HEK293 (cell line): ENCODE data around the gene GALNT10.

Experiments used
- TCF7L2 ChIP-seq: IDR thresholded peaks from 2 replicates; pipeline ENCODE4 v1.6.1; 2011; ENCODE audit warnings: low read depth, mild to moderate bottlenecking, inconsistent platforms, low read length, moderate library complexity, borderline replicate concordance
- TRIM28 ChIP-seq: IDR thresholded peaks from 2 replicates; pipeline ENCODE4 v1.6.1; 2011; ENCODE audit warnings: low read length, control low read depth, borderline replicate concordance
- ZBTB1 ChIP-seq: fragments of 450-650 bp; formaldehyde crosslinking; IDR thresholded peaks from 2 replicates; pipeline ENCODE4 v1.5.1; 2016; ENCODE audit warnings: missing biosample characterization, missing genetic modification characterization
- ZNF157 ChIP-seq: fragments of 450-650 bp; formaldehyde crosslinking; IDR thresholded peaks from 2 replicates; pipeline ENCODE4 v1.5.1; 2016; ENCODE audit warnings: missing biosample characterization, missing genetic modification characterization
- ZNF292 ChIP-seq: fragments of 450-650 bp; formaldehyde crosslinking; IDR thresholded peaks from 2 replicates; pipeline ENCODE4 v1.5.1; 2016; ENCODE audit warnings: low read depth, missing biosample characterization, missing genetic modification characterization, borderline replicate concordance
- TF ChIP-seq, protein P1 (sequence below): fragments of 450-650 bp; formaldehyde crosslinking; IDR thresholded peaks from 2 replicates; pipeline ENCODE4 v1.5.1; 2016; ENCODE audit warnings: missing biosample characterization, missing genetic modification characterization
- TF ChIP-seq, protein P2 (sequence below): fragments of 450-650 bp; formaldehyde crosslinking; IDR thresholded peaks from 2 replicates; pipeline ENCODE4 v1.5.1; 2016; ENCODE audit warnings: missing biosample characterization, missing genetic modification characterization
- TF ChIP-seq, protein P3 (sequence below): fragments of 450-650 bp; formaldehyde crosslinking; IDR thresholded peaks from 2 replicates; pipeline ENCODE4 v1.5.1; 2016; ENCODE audit warnings: missing biosample characterization, missing genetic modification characterization
- TF ChIP-seq, protein P4 (sequence below): fragments of 450-650 bp; formaldehyde crosslinking; IDR thresholded peaks from 2 replicates; pipeline ENCODE4 v1.5.1; 2016; ENCODE audit warnings: missing biosample characterization, missing genetic modification characterization

DNA sequence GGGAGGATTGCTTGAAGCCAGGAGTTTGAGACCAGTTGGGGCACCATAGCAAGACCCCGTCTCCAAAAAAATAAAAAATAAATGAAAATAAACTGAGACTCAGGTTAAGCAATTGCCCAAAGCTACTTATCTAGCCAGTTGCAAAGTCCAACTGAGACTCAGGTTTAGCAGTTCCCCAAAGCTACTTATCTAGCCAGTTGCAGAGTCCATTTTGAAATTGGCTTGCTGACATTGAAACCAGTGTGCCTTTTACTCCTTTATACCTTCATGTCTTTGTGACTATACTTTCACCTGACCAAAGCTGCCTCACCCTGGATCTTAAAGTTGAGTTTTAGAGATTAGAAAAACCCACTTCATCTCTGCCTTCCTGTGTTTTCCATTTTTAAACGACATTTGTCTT lies 66.5 kb downstream of the GALNT10 start:
- no peak for TF ChIP-seq ZBTB1 (tag by site-specific recombination)
- TF ChIP-seq ZNF157 (tag by site-specific recombination): no peak
- TF ChIP-seq, protein P1, sequence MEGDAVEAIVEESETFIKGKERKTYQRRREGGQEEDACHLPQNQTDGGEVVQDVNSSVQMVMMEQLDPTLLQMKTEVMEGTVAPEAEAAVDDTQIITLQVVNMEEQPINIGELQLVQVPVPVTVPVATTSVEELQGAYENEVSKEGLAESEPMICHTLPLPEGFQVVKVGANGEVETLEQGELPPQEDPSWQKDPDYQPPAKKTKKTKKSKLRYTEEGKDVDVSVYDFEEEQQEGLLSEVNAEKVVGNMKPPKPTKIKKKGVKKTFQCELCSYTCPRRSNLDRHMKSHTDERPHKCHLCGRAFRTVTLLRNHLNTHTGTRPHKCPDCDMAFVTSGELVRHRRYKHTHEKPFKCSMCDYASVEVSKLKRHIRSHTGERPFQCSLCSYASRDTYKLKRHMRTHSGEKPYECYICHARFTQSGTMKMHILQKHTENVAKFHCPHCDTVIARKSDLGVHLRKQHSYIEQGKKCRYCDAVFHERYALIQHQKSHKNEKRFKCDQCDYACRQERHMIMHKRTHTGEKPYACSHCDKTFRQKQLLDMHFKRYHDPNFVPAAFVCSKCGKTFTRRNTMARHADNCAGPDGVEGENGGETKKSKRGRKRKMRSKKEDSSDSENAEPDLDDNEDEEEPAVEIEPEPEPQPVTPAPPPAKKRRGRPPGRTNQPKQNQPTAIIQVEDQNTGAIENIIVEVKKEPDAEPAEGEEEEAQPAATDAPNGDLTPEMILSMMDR: no peak
- TF ChIP-seq TCF7L2: no peak
- TF ChIP-seq, protein P2, sequence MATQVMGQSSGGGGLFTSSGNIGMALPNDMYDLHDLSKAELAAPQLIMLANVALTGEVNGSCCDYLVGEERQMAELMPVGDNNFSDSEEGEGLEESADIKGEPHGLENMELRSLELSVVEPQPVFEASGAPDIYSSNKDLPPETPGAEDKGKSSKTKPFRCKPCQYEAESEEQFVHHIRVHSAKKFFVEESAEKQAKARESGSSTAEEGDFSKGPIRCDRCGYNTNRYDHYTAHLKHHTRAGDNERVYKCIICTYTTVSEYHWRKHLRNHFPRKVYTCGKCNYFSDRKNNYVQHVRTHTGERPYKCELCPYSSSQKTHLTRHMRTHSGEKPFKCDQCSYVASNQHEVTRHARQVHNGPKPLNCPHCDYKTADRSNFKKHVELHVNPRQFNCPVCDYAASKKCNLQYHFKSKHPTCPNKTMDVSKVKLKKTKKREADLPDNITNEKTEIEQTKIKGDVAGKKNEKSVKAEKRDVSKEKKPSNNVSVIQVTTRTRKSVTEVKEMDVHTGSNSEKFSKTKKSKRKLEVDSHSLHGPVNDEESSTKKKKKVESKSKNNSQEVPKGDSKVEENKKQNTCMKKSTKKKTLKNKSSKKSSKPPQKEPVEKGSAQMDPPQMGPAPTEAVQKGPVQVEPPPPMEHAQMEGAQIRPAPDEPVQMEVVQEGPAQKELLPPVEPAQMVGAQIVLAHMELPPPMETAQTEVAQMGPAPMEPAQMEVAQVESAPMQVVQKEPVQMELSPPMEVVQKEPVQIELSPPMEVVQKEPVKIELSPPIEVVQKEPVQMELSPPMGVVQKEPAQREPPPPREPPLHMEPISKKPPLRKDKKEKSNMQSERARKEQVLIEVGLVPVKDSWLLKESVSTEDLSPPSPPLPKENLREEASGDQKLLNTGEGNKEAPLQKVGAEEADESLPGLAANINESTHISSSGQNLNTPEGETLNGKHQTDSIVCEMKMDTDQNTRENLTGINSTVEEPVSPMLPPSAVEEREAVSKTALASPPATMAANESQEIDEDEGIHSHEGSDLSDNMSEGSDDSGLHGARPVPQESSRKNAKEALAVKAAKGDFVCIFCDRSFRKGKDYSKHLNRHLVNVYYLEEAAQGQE: no peak
- TF ChIP-seq, protein P3, sequence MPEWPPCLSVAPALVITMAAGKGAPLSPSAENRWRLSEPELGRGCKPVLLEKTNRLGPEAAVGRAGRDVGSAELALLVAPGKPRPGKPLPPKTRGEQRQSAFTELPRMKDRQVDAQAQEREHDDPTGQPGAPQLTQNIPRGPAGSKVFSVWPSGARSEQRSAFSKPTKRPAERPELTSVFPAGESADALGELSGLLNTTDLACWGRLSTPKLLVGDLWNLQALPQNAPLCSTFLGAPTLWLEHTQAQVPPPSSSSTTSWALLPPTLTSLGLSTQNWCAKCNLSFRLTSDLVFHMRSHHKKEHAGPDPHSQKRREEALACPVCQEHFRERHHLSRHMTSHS (tag by site-specific recombination): no peak
- TF ChIP-seq TRIM28: no peak
- TF ChIP-seq ZNF292 (tag by site-specific recombination): no peak
- TF ChIP-seq, protein P4, sequence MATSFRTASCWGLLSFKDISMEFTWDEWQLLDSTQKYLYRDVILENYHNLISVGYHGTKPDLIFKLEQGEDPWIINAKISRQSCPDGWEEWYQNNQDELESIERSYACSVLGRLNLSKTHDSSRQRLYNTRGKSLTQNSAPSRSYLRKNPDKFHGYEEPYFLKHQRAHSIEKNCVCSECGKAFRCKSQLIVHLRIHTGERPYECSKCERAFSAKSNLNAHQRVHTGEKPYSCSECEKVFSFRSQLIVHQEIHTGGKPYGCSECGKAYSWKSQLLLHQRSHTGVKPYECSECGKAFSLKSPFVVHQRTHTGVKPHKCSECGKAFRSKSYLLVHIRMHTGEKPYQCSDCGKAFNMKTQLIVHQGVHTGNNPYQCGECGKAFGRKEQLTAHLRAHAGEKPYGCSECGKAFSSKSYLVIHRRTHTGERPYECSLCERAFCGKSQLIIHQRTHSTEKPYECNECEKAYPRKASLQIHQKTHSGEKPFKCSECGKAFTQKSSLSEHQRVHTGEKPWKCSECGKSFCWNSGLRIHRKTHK: no peak
